ENCODE data around the gene EPHA5. TPM values are rescaled to one million over a fixed set of nuclear protein-coding genes. Genes with fewer than 3 reads are reported as not detected.

EPHA5 gene
- total and polyA plus RNA-seq, 9 of the 15 experiments (the other 6 are each of a cell fraction or from before 2014, with no cell fraction given): 0.04 TPM; not detected in 8

- WGBS (ENCODE audit: insufficient coverage, low coverage, missing lambda C conversion rate): 0% methylated on average over 1 of the region's 1 CpG
- Histone ChIP-seq H3K79me2 (ENCODE audit: control insufficient read depth, insufficient read depth, low read length) (no peaks in the 10 kb centered on the region), H3K9me1 (ENCODE audit: control insufficient read depth, insufficient read depth, low read length) (no peaks in the 10 kb centered on the region), H3K4me3 (no peak overlapping the region), H4K20me1 (replicated peaks; ENCODE audit: control insufficient read depth, insufficient read depth, low read length) (no peaks in the 10 kb centered on the region), H3K27me3 (ENCODE audit: control insufficient read depth in 2 of 2, insufficient read depth in 2 of 2, low read length in 2 of 2) (no peaks in the 10 kb centered on the region), H3K36me3 (ENCODE audit: control insufficient read depth, insufficient read depth, low read length) (no peaks in the 10 kb centered on the region), H3K27ac (ENCODE audit: extremely low read depth, low read depth, low read length) (no peak overlapping the region), H3K9ac (ENCODE audit: insufficient read depth in 1 of 2, low read depth in 2 of 2, low read length in 2 of 2) (no peak overlapping the region), H3K4me1 (replicated peaks in 1 of 2; ENCODE audit: control insufficient read depth in 2 of 2, insufficient read depth in 2 of 2, low read length in 2 of 2) (no peaks in the 10 kb centered on the region), H3K9me3 (replicated peaks; ENCODE audit: control insufficient read depth, insufficient read depth, low read depth, low read length) (no peaks in the 10 kb centered on the region), H3K4me2 (ENCODE audit: insufficient read depth, low read length) (no peak overlapping the region), H2AFZ (ENCODE audit: low read depth, low read length) (no peak overlapping the region)
- no peak for ATAC-seq
- no peak for FAIRE-seq
- BruUV-seq (replicated peaks): no TSS peak
- ChIA-PET POLR2A (no interaction called here), CTCF (ENCODE audit: low intra/inter-chr PET ratio) (no interaction called here)
- DNase-seq (ENCODE audit: extremely low read depth in 1 of 4, low spot score in 3 of 4): no peak
- in situ Hi-C loops (cut with MboI) (no loop called here), intact Hi-C loops (cut with micrococcal nuclease) (no loop called here)
- TF ChIP-seq XRCC4 (IDR thresholded peaks at IDR 0.05; ENCODE audit: extremely low read depth, insufficient read depth, insufficient read length): no peak
Measured at GRCh38 chr4:65495439-65495838, 174.8 kb downstream of the EPHA5 start.

- ChIA-PET POLR2A (no interaction called here), CTCF (ENCODE audit: low intra/inter-chr PET ratio) (no interaction called here)
- in situ Hi-C loops (cut with MboI): no loop called here
- no peak for TF ChIP-seq SPI1 (IDR thresholded peaks at IDR 0.05; ENCODE audit: borderline replicate concordance, low read depth, low read length)
- TF ChIP-seq HMG20A (CRISPR knock-in tag; conservative IDR thresholded peaks at IDR 0.05): no peak
- no peak for TF ChIP-seq HIVEP1 (CRISPR knock-in tag; IDR thresholded peaks at IDR 0.05)
- no peak for TF ChIP-seq PCBP2 (IDR thresholded peaks at IDR 0.05; ENCODE audit: low read depth, low read length, poor library complexity, severe bottlenecking)
- no peak for TF ChIP-seq PCBP1 (IDR thresholded peaks at IDR 0.05; ENCODE audit: low read depth, low read length, poor library complexity, severe bottlenecking)
- no peak for TF ChIP-seq CREBBP (IDR thresholded peaks at IDR 0.05; ENCODE audit: low read depth, low read length)
- TF ChIP-seq EHMT2 (IDR thresholded peaks at IDR 0.05): no peak
- TF ChIP-seq NR4A1 (CRISPR knock-in tag; IDR thresholded peaks at IDR 0.05): no peak
- no peak for TF ChIP-seq NR4A1 (tag; IDR thresholded peaks at IDR 0.05)
- TF ChIP-seq SMARCA5 (IDR thresholded peaks at IDR 0.05): no peak
- no peak for TF ChIP-seq ZBED1 (IDR thresholded peaks at IDR 0.05)
- TF ChIP-seq WHSC1 (IDR thresholded peaks at IDR 0.05; ENCODE audit: low read length): no peak
- TF ChIP-seq BRF1 (IDR thresholded peaks at IDR 0.05; ENCODE audit: borderline replicate concordance, extremely low read depth, insufficient read length): no peak
- no peak for TF ChIP-seq ZSCAN32 (CRISPR knock-in tag; IDR thresholded peaks at IDR 0.05)
- no peak for TF ChIP-seq FOXA3 (CRISPR knock-in tag; conservative IDR thresholded peaks at IDR 0.05 in 1 of 2, IDR thresholded peaks at IDR 0.05 in 1 of 2)
- TF ChIP-seq HNRNPL (IDR thresholded peaks at IDR 0.05; ENCODE audit: low read depth, low read length): no peak
Measured at GRCh38 chr4:65482410-65482809, 187.9 kb downstream of the EPHA5 start.

More at GRCh38 chr4:65482410-65482809, 187.9 kb downstream of the EPHA5 start:
- no peak overlapping the region for H3K9ac ChIP-seq (ENCODE audit: insufficient read depth in 1 of 2, low read depth in 2 of 2, low read length in 2 of 2)
- no peak overlapping the region for H3K27ac ChIP-seq (ENCODE audit: extremely low read depth, low read depth, low read length)
- no peaks in the 10 kb centered on the region for H3K79me2 ChIP-seq (ENCODE audit: control insufficient read depth, insufficient read depth, low read length)
- no peak overlapping the region for H3K4me3 ChIP-seq
- WGBS (ENCODE audit: insufficient coverage, low coverage, missing lambda C conversion rate): 0% methylated on average over 1 of the region's 1 CpG
- no peak for DNase-seq (ENCODE audit: extremely low read depth in 1 of 4, low spot score in 3 of 4)
- no peaks in the 10 kb centered on the region; the same call in 1 of the 2 replicates for H3K9me3 ChIP-seq (replicated peaks; ENCODE audit: control insufficient read depth, insufficient read depth, low read depth, low read length)
- H4K20me1 ChIP-seq (replicated peaks; ENCODE audit: control insufficient read depth, insufficient read depth, low read length): no peaks in the 10 kb centered on the region
- H3K27me3 ChIP-seq (ENCODE audit: control insufficient read depth in 2 of 2, insufficient read depth in 2 of 2, low read length in 2 of 2): no peaks in the 10 kb centered on the region
- BruUV-seq (replicated peaks): no TSS peak
- no peak for ATAC-seq
- H3K4me2 ChIP-seq (ENCODE audit: insufficient read depth, low read length): no peak overlapping the region
- intact Hi-C loops (cut with micrococcal nuclease): no loop called here
- no peak overlapping the region for H2AFZ ChIP-seq (ENCODE audit: low read depth, low read length)
- no peak for FAIRE-seq
- no peaks in the 10 kb centered on the region for H3K4me1 ChIP-seq (replicated peaks in 1 of 2; ENCODE audit: control insufficient read depth in 2 of 2, insufficient read depth in 2 of 2, low read length in 2 of 2)
- H3K36me3 ChIP-seq (ENCODE audit: control insufficient read depth, insufficient read depth, low read length): no peaks in the 10 kb centered on the region
- H3K9me1 ChIP-seq (ENCODE audit: control insufficient read depth, insufficient read depth, low read length): no peaks in the 10 kb centered on the region

All from K562 (cell line).